HK-2 (cell line): Measurements from ENCODE around the gene LGALS9B.
"Not testable (repeated sequence)": the region's sequence is repeated elsewhere in the genome, so short reads cannot be mapped to it uniquely, and the experiment has no call there.

Experiments used
- DNase-seq: peaks from one replicate; pipeline ENCODE4 v3.0.0-alpha.2; 2018; ENCODE audit not compliant: unreplicated experiment

The LGALS9B gene

DNA sequence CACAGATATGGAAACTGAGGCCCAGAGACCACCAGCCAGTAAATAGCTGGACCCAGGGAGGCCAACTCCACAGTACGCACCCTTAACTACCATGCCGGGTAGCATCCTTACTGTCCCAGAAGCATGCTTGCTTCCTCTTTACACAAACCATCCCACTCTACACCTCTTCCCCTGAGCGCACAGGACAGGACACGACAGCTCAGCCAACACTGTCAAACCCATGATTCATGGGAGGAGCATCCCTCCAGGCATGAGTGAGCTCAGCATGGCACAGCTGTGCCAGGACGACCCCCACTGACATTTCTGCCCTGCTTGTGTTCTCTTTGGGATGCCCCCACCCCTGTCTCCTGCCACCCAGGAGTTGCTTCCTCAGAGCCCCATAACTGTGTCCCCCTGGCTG, 340 bp downstream of the LGALS9B start:
- DNase-seq = not testable (repeated sequence)

DNA sequence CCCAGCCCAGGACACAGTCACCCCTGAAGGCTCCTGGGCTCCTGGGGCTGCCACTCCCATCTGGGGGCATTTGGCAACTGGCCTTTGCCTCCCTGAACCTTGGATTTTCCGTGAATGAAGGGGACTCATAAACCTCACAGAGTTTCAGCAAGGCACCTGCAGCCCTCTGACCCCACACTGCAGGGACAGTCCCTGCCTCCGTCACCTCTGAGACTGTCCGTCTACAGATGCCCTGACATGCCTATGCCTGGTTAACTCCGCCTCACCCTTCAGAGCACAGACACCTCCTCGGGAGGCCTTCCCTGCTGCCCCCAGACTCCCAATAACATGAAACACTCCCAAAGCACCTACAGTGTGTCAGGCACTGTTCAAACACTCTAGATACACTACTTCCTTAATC, 786 bp downstream of the LGALS9B start:
- DNase-seq = not testable (repeated sequence)

GRCh38 chr17:20465535-20465934, 1.8 kb downstream of the LGALS9B start:
- not testable (repeated sequence) for DNase-seq

GRCh38 chr17:20464854-20465414, 2.4 kb downstream of the LGALS9B start:
- DNase-seq = not testable (repeated sequence)

- not testable (repeated sequence) for DNase-seq
These were observed 5.2 kb downstream of the LGALS9B start for GRCh38 chr17:20462158-20462557.

DNA sequence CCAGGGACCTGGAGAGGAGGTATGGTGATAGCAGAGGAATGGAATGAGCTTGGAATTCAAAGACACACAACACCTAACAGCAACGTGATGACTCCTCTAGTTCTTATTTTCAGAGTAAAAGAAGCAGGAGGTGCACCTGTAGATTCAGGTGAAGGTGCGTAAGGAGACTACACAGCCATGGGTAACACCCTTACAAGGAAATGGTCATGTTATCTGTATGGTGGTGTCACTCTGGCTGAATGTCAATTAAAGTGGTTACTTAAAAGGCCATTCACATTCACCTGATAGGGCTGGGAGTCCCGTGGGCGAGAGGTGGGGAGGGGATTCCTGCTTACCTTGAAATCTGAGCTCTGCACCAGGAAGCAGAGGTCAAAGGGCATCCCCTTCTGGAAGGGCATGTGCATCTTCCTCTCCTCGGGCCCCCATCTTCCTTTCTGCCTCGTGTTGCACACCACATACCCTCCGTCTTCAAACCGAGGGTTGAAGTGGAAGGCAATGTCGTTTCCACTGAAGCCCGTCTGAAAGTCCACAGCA, 9.4 kb downstream of the LGALS9B start:
- not testable (repeated sequence) for DNase-seq

DNA sequence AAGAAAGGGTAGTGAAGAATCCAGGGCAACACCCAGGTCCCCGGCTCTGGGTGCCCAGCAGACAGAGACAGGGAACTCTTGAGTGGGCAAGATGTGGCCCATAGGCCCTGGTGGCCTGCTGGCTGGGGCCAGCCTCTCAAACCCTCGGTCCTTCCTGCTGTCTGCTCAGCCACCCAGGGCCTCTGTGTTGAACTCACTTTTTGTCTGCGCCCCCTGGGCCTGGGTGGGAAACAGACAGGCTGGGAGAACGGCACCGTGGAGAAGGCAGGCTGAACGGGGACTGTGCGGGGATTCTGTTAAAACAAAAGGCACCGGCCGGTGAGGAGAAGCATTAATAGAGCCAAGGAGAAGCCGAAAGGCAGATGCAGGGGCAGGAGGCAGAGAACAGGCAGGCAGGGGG, 12.2 kb downstream of the LGALS9B start:
- DNase-seq = not testable (repeated sequence)

- DNase-seq = not testable (repeated sequence)
These were observed 13.4 kb downstream of the LGALS9B start for GRCh38 chr17:20453820-20454434.

GRCh38 chr17:20450852-20451251, 16.5 kb downstream of the LGALS9B start:
- not testable (repeated sequence) for DNase-seq

DNA sequence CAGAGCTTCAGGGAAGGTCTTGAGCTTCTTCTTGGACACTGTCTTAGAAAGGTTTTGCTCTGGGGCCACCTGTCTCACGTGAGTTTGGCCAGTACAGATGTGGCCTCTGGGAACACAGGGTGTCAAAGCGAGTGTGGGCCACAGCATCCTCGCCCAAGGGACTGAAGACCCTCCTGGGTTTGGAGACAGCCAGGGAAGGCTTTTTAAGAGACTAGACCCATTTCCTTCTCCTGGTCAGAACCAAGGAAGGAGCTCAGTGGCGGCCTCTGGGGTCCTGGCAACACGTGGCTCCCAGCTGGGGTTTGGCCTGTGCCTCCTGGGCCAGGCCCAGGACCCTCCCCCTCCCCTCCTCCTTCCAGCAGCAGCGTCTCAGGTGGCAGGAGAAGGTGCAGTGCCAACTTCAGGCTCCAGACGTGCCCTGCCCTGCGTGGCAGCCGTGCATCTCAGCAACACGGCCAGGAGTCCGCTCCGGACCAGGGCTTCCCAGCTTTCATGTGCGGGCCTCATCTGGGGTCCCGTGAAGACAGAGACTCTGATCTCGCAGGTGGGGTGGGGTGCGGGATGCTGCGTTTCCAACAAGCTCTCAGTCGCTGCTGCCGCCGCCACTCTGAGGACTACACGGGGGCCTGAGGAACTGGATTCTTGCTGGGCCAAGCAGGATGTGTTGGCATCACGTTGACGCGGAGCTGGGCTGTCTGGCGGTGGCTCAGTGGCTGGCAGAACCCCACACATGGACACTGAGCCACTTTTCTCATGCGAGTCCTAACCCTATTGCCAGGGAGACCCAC, 19.6 kb downstream of the LGALS9B start:
- DNase-seq = not testable (repeated sequence)

DNA sequence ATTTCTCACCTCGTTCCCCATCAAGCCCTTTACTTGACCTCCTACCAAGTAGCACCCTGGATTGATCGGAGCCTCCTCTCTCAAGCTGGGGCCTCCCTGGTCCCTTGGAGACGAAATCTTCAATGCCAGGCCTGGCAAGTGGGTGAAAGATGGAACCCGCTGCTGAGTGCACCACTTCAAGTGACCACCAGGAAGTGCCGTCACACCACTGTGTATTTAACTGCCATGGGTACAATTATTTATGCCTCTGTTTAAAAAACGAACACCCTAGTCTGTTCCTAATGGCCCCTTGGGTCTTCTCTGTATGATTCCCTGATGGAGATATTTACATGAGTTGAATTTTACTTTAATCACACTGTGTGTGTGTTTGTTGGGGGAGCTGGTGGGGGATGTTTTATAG, 20.4 kb downstream of the LGALS9B start:
- not testable (repeated sequence) for DNase-seq

DNA sequence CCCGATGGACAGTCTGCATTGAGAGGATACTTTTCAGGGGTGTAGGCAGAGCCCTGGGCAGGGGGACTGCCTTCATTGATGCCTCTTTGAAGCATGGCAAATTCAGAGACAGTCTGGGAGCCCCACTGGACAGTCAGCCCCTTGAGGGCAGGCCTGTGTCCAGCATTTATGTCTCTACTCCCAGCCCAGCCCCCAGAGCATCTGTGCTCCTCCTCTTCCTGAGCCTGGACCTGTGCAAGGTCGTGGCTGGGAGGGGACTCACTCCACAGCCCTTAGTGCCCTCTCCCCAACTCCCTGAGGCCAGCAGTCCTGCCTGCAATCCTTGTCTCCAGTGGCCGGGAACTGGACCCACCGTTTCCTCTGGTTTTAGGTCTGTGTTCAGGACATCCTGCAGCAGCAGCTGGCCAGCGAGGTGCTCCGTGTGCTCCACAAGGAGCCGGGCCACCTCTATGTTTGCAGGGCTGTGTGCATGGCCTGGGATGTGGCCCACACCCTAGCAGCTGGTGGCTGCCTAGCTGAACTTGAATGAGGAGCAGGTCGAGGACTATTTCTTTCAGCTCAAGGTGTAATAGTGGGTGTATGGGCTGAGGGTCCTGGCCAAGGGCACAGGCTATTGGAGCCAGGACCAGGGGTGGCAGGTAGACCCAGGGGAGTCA, 22.6 kb downstream of the LGALS9B start:
- not testable (repeated sequence) for DNase-seq

- DNase-seq = not testable (repeated sequence)
These were observed 23.2 kb downstream of the LGALS9B start for GRCh38 chr17:20444173-20444572.

- DNase-seq = not testable (repeated sequence)
These were observed 23.7 kb downstream of the LGALS9B start for GRCh38 chr17:20443632-20444031.

- DNase-seq = not testable (repeated sequence)
These were observed 26.7 kb downstream of the LGALS9B start for GRCh38 chr17:20440665-20441064.

DNA sequence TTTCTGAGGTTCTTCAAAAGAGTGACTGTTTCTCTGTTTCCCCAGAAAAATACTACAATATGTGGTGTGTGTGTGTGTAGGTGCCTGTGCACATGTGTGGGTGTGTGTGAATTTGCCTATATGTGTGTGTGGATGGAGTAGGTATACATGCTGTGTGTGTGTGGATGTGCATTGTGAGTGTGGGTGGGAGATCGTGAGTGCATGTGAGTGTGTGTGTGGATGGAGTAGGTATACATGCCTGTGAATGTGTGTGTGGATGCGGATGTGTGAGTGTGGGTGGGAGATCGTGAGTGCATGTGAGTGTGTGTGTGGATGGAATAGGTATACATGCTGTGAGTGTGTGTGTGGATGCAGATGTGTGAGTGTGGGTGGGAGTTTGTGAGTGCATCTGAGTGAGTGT, 32.2 kb downstream of the LGALS9B start:
- not testable (repeated sequence) for DNase-seq

GRCh38 chr17:20433382-20433781, 34.0 kb downstream of the LGALS9B start:
- not testable (repeated sequence) for DNase-seq

DNA sequence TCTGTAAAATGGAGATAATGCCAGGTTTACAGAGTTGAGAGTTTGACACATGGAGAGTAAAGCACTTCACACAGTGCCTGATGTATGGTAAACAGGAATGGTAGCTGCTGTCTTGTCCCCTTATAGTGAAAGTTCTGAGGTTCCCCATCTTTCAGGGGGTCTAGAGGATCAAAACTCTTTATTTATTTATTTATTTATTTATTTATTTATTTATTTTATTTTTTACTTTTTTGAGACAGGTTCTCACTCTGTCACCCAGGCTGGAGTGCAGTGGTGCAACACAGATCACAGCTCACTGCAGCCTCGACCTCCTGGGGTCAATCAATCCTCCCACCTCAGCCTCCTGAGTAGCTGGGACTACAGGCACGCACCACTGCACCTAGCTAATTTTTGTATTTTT, 40.1 kb downstream of the LGALS9B start:
- DNase-seq = not testable (repeated sequence)

GRCh38 chr17:20422826-20423225, 44.5 kb downstream of the LGALS9B start:
- not testable (repeated sequence) for DNase-seq

DNA sequence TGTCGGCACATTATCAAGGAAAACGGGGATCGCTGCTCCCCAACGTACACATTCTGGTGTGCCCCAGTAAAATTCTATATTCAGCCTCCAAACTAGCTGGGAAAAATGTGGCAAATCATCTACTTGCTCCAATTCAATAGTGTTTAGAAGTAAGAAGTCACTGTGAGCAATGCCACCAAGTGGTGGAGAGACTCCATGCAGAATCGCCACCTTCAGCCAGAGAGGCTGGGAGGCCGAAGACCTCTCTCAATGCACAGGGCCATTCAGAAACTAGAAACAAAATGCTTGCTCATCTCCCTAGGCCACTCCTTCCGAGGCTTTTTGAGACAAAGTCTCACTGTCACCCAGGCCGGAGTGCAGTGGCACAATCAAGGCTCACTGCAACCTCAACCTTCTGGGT, 48.5 kb downstream of the LGALS9B start:
- DNase-seq = not testable (repeated sequence)

DNA sequence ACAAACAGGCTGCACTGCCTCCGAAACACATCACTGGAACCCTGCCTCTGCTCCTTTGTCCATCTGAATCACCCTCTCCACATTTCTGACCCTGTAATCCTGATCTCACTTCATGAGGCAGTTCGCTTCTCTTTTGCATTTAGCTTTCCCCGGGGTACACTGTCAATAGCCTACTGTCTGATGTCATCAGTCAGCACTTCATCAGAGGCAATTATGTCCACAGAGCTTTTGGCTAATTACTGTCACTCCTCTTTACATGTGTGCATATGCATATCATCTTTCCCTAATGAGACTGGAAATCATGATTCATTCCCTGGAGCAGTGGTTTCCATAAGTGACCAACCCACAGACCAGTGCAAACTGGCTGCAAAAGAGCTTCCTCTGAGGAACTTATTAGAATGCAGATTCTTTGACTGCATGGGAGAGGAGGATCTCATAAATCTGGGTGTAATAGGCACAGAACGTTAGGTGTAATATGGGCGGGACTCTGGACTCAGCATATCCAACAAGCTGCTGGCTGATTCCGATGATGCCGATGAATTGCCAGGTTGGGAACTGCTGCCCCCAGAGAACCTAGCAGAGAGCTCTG, 49.8 kb downstream of the LGALS9B start:
- DNase-seq = not testable (repeated sequence)
